VCaP (cell line): Measurements from ENCODE around the gene RDH16.

Experiments
- H3K27ac ChIP-seq: fragments of 450-650 bp; 2 replicates; pipeline ENCODE4 v1.5.1; 2017
- TF ChIP-seq, protein P1 (sequence below): fragments of 450-650 bp; conservative IDR thresholded peaks from 2 replicates; pipeline ENCODE4 v1.5.1; 2017; ENCODE audit warnings: mild to moderate bottlenecking, moderate library complexity

RDH16 gene, protein sequence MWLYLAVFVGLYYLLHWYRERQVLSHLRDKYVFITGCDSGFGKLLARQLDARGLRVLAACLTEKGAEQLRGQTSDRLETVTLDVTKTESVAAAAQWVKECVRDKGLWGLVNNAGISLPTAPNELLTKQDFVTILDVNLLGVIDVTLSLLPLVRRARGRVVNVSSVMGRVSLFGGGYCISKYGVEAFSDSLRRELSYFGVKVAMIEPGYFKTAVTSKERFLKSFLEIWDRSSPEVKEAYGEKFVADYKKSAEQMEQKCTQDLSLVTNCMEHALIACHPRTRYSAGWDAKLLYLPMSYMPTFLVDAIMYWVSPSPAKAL

DNA sequence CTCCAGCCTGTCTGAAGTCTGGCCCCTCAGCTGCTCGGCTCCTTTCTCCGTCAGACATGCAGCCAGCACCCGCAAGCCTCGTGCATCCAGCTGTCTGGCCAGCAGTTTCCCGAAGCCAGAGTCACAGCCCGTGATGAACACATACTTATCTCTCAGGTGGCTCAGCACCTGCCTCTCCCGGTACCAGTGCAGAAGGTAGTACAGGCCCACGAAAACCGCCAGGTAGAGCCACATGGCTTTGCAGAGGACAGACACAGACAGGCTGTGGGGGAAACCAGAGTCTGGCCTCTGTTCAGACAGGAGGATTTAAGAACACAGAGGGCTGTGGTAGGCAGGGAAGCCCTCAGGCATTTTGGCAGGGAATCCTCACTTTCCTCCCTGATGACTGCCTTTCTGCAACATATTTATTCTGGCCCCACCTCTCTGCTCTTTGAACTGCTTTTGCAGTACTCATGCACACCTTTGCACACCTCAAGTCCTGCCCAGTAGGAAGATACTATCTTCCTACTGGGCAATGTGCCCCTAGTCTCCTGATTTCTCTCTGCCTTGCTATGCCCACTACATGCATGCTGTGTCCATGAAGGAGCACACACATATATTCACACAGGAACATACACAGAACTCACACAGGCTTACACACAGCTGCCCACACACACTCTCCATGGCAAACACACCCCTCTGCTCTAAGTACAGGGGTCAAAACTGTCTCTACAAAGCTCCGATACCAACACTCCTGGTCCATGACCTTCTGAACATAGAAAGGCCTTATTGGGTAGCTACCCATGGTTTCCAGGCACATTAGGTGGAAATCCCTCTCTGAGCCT is at the start of gene RDH16:
Gene RDH16 (minus strand): TSS at position 380 of the 824 bp plus-strand sequence. CDS start 146 bp downstream, at position 234.
- peak within 1 kb of the TSS; percentile 71 for H3K27ac ChIP-seq
- TF ChIP-seq, protein P1, sequence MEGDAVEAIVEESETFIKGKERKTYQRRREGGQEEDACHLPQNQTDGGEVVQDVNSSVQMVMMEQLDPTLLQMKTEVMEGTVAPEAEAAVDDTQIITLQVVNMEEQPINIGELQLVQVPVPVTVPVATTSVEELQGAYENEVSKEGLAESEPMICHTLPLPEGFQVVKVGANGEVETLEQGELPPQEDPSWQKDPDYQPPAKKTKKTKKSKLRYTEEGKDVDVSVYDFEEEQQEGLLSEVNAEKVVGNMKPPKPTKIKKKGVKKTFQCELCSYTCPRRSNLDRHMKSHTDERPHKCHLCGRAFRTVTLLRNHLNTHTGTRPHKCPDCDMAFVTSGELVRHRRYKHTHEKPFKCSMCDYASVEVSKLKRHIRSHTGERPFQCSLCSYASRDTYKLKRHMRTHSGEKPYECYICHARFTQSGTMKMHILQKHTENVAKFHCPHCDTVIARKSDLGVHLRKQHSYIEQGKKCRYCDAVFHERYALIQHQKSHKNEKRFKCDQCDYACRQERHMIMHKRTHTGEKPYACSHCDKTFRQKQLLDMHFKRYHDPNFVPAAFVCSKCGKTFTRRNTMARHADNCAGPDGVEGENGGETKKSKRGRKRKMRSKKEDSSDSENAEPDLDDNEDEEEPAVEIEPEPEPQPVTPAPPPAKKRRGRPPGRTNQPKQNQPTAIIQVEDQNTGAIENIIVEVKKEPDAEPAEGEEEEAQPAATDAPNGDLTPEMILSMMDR, result no peak

DNA sequence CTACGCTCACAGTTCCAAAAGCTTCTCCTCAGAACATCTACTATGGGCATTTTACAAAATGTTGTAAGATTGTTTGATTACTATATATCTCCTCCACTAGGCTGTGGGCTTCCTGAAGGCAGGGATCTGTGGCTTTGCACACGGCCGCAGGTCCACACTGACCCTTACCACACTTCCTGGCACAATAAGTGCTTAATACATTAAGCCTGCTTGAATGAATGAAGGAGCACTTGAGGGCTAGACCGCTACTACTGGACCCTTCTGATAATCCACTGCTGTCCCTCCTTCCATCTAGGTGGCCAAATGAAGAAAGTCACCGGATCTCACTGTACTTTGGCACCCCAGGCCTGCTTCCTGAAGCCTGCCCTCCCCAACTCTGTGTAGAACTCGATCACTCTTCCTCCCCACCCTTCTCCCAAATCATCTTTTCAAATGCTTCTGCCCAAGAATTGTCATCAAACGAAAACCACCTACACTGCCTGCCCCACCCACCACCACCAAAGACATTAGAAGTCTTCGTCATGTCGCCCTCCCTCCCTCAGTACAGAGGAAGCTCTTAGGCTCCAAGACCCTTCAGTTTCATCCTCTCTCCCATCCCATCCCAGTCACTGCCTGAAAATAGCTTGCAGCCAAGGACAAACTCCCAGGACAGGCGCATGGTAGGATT is 49.5 kb upstream of the RDH16 start:
- TF ChIP-seq, protein P1, result no peak; the same call in none of the 2 replicates
- H3K27ac ChIP-seq, result peak overlapping the region; percentile 87

DNA sequence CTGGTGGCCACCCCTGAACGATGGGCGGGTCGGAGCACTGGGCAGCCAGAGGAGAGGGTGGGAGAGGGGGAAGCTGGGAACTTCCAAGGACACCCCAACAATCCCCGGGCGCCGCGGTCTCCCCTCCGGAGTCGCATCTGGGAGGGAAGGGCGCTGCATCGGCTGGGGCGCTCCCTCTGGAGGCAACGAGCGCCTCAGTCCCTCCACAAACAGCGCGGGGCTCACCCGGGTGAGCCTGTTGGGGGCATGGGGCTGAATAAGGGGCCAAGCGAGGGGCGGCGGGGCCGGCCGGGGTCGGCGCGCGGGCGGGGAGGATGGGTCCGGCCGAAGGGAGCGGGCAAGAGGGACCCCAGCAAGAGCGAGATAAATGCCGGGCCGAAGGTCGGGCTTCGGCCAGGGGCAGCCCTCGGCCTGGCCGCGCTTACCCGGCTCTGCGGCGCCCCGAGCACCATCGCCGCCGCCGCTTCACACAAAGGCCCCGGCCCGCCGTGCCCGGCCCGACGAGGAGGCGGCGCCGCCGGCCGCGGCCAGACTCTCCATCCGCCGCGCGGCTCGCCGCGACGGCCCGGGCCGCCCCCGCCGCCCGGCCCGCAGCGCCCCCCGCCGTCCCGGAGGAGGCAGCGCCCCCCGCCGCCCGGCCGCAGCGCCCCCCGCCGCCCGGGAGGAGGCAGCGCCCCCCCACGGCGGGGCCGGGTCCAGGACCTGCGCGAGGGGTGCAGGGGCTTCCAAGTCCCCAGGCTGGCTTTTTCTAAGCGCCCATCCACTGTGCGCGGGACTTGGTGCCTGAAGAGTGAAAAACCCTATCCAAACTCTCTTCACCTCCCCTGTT is 48.8 kb upstream of the RDH16 start, which contains the start of gene ZBTB39:
Gene ZBTB39 (minus strand): TSS at position 567 of the 829 bp plus-strand sequence. CDS start 1,629 bp downstream, outside the sequence.
- peak within 1 kb of the TSS; percentile 87 for H3K27ac ChIP-seq
- TF ChIP-seq, protein P1, result peak; percentile 98

DNA sequence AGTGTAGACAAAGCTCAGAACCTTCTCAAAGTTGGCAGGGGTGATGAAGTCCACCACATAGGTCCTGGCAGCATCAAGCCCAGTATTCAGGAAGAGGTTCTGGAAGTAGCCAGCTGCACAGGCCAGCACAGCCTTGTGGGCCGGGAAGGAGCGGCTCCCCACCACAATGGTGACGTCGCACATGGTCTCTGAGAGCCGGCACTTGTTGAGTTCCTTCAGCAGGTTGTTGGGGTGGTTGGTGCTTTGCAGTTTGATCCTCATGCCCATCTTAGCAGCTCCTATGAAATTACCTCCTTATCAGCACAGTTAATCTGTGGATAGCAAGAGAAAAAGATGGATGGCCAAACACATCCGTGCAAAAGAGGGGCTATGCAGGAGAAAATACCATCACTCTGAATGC is 47.2 kb upstream of the RDH16 start:
- H3K27ac ChIP-seq, result no peak overlapping the region
- TF ChIP-seq, protein P1, result no peak

DNA sequence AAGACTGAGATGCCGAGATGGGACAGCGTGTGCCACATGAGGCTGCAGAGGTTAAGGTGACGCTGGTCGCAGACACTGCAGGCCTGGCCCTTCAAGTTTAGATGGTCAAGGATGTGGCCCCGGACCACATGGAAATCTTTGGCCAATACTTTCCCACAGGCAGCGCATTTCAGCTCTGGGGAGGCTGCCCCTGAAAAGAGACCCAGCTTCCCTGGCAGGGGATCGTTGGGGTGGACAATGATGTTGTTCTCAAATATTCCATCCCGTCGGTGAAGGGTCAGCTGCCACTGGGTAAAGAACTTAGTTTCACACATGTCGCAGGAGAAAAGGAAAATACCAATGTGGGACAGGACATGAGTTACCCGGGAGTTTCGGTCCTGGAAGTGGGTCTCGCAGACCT is 46.0 kb upstream of the RDH16 start:
- H3K27ac ChIP-seq, result no peak overlapping the region
- TF ChIP-seq, protein P1, result no peak

DNA sequence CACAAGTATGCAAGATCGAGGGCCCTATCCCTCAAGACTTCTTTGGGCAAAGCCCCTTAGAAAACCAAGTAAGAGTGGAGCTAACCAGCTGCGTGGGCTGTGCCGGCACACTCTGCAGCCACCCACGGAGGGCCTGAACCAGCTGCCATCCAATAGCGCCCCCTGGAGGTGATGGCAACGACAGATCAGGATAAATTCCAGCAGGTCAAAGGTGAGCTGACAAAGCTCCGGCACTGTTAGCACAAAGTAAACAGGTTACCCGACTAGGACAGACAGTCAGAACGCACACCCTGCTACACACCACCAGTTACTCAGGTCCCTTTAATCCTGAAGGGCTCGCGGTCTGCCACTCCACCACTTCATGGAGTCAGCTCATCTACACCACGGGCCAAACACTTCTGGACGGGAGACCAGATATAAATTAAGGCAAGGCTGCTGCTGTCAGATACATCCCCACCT is 44.1 kb upstream of the RDH16 start:
- peak overlapping the region; percentile 66 for H3K27ac ChIP-seq
- TF ChIP-seq, protein P1, result peak; percentile 94
